ENCODE data around the gene APCDD1L. TPM values are rescaled to one million over a fixed set of nuclear protein-coding genes. Genes with fewer than 3 reads are reported as not detected.

Gene APCDD1L
- total RNA-seq, 4 donors from 2014 or later, result 0.33 to 1.7 (median 1.1) TPM

DNA sequence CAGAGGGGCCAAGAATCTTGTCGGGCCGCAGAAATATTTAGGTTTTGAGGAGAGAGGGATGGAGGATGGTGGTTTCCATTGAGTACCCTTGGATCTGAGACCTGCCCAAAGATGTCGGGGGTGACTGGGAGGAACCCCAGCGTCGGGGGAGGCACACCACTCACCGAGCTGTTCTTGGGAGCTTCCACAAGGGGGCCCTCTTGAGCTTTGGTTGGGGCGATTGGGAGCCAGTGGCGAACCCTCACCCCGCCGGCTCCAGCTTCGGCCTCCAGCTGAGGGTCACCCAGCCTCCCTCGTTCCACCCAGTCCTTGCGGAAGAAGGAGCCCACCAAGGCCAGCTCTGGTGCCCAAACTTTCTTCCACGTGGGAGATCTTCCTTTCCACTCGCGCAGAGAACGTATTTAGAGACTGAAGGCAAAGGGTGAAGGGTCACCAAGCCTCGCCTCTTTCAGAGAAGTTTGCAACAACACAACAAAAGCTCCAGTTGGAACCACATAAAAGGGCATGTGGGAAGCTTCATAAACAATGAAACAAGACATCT is 33.6 kb downstream of the APCDD1L start:
- TF ChIP-seq CTCF (IDR thresholded peaks at IDR 0.05) (peak; percentile 70 to 80 (median 77)), POLR2AphosphoS5 (IDR thresholded peaks at IDR 0.05) (no peak)
- intact Hi-C loops (cut with DNase I), result loop anchor here (2.0 to 10.0 kb wide), 3 partner anchors 171 to 353 kb away; partner anchors contain the start of genes NPEPL1 and STX16
- 34% methylated on average over 15 of the region's 18 CpGs for WGBS
- no peaks in the 10 kb centered on the region for H3K27me3 ChIP-seq
- DNase-seq (ENCODE audit: extremely low spot score), result no peak
- H3K4me1 ChIP-seq, result peaks cover 0 to 7% (median 7%) of the 10 kb centered on the region in 4 donors
- H3K9me3 ChIP-seq, result peaks cover 0 to 21% (median 17%) of the 10 kb centered on the region in 4 donors
- H3K27ac ChIP-seq (replicated peaks in 1 of 4), result no peak overlapping the region
- no peak overlapping the region for H3K4me3 ChIP-seq
- no peaks in the 10 kb centered on the region for H3K36me3 ChIP-seq

DNA sequence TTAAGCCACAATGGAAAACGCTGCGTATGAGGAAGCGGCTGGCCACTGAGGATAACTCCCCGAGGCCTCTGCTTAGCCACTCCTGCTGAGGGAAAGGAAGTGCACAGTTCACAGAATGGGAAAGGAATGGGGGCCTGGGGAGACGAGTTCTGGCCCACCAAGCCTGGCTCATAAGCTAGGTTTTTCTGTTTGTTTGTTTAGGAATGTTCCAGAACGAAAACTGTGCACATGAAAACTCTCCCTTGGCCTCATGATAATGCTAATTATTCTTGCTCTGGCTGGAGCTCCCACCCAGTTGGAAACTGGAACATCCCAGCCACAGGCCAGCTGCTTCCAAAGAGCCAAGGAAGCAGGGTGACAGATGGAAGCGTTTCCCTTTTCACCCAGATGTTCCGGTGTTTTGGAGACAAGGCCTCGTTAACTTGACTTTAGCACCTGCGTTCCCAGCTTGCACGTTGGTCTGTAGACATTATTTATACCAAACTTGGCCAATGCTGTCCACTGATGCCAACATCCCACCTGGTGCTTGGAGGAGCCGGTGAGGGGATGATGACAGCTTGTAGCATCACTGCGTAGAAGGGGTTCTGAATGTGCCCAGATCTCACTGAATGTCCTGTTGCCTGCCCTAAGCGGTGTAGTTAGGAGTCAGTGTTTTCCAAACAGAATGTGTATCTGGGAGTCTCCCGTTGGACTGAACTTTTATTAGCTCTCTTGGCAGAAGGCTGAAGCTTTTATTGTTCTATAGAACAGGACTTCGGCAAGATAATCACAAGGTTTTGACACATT is 34.5 kb downstream of the APCDD1L start:
- DNase-seq (ENCODE audit: extremely low spot score), result no peak
- intact Hi-C loops (cut with DNase I), result loop anchor here (2.0 to 10.0 kb wide), 3 partner anchors 172 to 354 kb away; partner anchors contain the start of genes NPEPL1 and STX16
- Histone ChIP-seq H3K4me3 (no peak overlapping the region), H3K36me3 (no peaks in the 10 kb centered on the region), H3K27ac (replicated peaks in 1 of 4) (no peak overlapping the region), H3K9me3 (peaks cover 0 to 14% (median 9%) of the 10 kb centered on the region in 4 donors), H3K4me1 (peaks cover 0 to 7% (median 7%) of the 10 kb centered on the region in 4 donors), H3K27me3 (no peaks in the 10 kb centered on the region)
- TF ChIP-seq CTCF (IDR thresholded peaks at IDR 0.05) (no peak), EP300 (IDR thresholded peaks at IDR 0.05) (no peak), POLR2AphosphoS5 (IDR thresholded peaks at IDR 0.05) (no peak), POLR2A (IDR thresholded peaks at IDR 0.05; ENCODE audit: low read depth) (no peak)
- WGBS, result 71% methylated on average over 16 of the region's 16 CpGs

GRCh38 chr20:58479726-58480440 is 35.3 kb downstream of the APCDD1L start:
- H3K27ac ChIP-seq (replicated peaks in 1 of 4), result no peak overlapping the region

More at GRCh38 chr20:58479726-58480440, 35.3 kb downstream of the APCDD1L start:
- intact Hi-C loops (cut with DNase I), result loop anchor here (2.0 to 10.0 kb wide), 3 partner anchors 172 to 355 kb away; partner anchors contain the start of genes NPEPL1 and STX16
- DNase-seq (ENCODE audit: extremely low spot score), result no peak
- Histone ChIP-seq H3K36me3 (no peaks in the 10 kb centered on the region), H3K9me3 (peaks cover 0 to 7% (median 4%) of the 10 kb centered on the region in 4 donors), H3K27me3 (no peaks in the 10 kb centered on the region), H3K4me1 (peaks cover 0 to 7% (median 7%) of the 10 kb centered on the region in 4 donors), H3K4me3 (no peak overlapping the region)
- WGBS, result 82% methylated on average over 9 of the region's 9 CpGs
- TF ChIP-seq EP300 (IDR thresholded peaks at IDR 0.05) (no peak), POLR2AphosphoS5 (IDR thresholded peaks at IDR 0.05) (no peak), POLR2A (IDR thresholded peaks at IDR 0.05; ENCODE audit: low read depth) (no peak), CTCF (IDR thresholded peaks at IDR 0.05) (no peak)
